ENCODE measurements around the gene DKC1.
A peak's percentile ranks its signal among the peaks of the same experiment; 100 is the strongest.

The DKC1 gene

DNA sequence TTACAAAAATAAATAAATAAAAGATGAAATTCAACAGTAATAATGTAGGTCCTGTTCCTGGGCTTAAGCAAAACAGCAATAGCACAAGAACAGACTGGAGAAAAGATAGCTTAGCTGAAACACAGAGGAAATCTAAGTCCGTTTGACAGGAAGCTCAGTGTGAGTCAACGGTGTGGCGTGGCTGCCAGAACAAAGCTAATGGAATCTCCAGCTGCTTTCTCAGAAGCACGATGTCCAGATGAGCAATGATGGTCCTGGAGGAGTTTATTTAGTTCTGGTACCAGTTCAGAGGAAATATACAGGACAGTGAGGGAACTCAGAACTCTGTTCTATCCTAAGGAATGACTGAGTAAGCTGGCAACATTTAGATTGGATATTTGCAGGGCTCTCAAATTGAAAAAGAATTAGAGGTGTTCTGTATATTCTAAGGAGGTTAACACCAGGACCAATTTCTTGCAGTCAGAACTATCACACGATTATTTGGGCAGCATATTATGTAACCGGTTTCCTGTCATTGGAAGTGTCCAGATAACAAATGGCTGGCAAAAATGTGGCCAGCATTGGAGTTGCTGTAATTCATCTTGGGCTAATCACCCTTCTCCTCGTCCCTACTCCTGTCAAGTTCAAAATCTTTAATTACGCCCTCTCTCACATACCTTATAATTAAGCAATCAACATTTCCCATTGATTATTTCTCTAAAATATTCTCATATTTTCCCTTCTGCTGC, 24.5 kb upstream of the DKC1 start:
- DNase-seq: no peak

DNA sequence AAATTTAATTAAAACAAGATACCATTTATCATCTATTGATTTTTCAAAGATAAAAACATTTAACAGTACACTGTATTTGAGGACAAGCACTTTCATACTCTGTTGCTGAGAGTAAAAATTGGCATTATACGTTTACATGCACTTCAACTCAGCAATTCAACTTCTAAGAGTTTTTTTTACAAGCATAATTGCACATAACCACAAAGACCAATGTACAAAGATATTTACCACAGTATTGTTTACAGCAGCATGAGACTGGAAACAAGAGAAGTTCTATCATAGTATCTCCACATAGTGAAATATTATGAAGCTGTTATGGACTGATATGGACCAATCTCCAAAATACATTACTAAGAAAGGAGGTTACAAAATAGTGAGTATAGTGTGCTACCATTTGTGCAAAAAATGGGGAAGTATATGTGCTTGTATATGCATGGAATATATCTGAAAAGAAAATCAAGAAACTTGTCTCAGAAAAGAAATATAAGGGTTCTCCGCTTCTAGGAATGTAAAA, 22.7 kb upstream of the DKC1 start:
- no peak for DNase-seq

DNA sequence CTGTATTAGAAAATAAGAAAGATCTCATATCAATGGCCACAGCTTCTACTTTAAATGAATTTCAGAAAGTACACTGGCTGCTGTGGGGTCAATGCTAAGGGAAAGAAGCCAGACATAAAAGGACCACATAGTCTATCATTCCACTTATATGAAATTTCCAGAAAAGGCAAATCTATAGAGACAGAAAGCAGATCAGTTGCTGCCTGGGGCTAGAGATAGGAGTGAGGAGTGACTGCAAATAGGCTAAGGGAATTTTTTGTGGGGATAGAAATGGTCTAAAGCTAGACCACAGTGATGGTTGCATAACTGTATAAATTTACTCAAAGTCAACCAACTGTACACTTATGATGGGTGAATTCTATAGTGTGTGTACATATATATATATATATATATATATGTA, 20.1 kb upstream of the DKC1 start:
- no peak for DNase-seq

DNA sequence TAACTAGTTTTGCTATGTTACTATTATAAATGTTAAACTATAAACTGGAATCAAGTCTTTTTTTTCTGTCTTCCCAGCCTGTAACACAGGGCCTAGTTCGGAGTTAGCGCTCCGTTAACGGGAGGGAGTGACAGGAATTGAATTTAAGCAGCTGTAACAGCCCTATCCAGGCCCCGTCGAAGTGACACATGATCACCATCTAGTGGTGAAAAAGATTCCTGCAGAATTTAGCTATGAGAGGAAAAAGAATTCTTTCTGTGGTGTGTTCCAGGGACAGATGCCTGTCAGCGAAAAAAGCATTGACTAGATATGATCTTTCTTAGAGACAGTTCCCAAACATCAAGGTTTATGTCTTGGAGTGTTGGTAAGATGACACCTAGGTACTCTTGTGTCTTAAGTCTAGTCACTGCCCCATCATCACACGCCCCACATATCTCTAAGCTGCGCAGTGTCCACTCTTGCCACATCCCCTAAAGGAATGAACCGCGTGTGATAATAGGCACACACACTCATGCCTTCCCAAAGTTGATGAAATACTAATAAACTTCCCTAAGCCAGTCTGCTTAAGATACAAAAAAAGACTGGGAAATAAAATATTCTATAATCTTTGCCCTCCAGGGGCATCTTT, 13.8 kb upstream of the DKC1 start:
- DNase-seq: peak; percentile 6

DNA sequence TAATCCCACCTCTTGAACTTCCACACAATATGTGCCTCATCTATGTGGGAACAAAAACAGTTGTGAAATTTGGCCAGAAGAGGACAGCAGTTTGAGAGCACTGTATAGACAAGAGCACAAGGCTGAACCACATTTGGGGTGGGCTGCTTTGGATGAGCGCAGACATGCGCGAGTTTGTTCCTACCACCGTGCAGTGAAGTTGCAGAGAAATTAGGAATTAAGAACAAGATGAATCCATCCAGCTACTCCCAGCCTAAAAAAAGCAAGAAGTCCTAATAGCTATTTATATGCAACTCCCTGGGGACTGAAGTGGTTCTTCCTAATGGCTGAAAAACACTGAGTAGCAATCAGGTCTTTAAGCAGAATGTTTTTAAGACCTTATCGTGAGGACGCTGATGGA, 12.8 kb upstream of the DKC1 start:
- no peak for DNase-seq

DNA sequence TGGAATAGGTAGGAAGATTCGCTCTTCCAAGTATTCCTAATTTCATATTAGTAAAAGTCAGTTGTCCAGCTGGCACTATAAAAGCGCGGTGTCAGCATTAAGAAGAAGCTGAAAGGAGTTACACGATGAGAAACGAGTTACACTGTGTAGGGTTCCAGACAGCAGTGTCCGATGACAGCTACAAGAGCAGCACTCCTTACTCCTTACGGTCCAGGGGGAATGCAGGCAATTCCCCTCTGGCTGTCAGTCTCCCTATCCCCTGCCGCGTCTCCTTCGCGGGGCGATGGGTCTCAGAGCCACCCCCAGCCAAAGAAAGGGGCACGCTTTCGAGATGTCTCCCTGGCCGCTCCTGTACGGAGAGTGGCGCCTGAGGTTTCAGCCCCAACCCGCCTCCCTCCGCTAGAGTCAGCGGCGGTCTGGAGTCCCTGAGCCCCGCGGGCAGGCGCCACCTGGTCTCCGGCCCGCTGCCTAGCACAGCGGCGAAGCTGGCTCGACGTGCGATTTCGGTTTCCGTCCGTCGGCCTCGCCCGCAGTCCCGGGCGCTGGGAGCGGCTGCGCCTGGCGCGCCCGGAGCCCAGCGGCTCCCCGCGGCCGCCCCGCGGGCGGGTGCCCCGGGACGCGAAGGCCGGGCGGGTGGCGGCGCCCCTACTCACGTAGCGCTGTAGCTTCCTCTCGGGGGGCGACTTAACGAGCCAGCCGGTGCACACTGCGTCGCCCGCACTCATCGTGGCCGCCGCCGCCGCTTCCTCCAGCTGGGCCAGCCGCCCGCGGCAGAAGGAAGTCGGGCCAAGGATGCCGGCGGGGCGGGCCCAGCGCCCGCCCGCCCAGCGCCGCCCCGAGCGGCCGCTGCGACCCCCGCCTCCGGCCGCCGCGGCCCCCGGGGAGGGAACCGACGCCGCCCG, 12.1 kb upstream of the DKC1 start, which contains the start of gene GAB3:
TSS of gene GAB3 (minus strand) at position 777 of the 902 bp plus-strand sequence. CDS start at position 725, 52 bp downstream.
- peak; percentile 17 for DNase-seq

DNA sequence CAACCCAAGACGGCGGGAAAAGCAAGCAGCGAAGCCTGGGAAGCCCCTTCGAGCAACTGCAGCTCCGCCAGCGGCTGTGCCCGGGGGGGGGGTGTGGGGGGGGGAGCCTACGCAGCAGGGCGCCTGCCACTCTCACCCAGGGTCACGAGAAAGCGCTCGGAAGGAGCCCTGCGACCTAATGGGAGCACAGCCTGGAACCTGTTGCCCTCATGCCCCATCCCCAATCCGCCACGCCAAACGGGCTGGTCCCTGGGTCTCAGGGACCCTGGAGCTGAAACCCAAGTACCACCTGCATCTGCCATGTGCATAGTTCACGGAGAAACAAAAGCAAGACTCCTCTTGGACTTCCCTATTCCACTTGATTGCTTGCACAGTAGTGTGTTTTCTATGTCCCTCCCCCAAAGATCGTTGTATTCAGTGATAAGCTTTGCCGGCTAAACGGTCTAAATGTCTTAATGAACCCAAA, 11.4 kb upstream of the DKC1 start:
- no peak for DNase-seq

DNA sequence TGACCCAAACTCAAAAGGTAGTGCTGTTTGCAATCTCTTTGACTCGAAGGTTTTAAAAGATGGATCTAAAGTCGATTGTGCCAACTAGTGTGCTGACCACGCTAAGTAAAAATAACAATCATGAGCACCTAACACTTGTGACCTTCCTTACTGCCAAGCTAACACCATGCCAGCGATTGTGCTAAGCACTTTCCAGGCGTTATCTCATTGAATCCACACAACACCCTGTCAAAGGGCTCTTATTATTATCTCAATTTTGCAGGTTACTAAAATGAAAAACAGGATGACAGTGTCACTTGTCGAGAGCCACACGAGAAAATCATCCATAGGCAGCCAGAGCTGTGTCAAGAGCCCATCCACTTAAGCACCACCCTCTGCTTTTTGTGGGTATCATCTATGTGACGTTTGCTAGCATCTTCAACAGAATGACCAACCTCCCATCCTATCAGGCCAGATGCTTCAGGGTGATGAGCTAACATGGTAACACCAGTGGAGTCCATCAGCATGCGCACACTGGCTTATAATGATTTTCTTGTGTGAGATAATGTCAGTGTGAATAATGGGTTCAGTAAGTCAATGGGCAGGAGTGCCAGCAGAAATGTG, 10.9 kb upstream of the DKC1 start:
- no peak for DNase-seq

DNA sequence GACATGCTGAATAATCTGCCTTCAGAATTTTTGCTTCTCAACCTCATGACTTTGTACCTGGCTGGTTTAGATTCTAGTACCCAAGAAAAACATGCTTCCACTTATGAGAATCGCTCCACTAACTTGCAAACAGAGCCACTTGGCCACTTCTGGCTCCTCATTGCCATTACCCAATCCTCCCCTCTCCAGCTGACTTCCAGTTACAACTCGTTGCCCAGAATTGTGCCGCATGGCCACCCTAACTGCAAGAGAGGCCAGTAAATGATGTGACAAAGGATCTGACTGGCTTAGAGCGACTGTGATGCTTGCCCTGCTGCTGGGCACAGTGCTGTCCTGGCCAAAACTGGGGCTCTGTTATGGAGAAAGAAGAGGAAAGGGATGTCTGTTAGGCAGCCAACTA, 4.0 kb upstream of the DKC1 start:
- DNase-seq: no peak

DNA sequence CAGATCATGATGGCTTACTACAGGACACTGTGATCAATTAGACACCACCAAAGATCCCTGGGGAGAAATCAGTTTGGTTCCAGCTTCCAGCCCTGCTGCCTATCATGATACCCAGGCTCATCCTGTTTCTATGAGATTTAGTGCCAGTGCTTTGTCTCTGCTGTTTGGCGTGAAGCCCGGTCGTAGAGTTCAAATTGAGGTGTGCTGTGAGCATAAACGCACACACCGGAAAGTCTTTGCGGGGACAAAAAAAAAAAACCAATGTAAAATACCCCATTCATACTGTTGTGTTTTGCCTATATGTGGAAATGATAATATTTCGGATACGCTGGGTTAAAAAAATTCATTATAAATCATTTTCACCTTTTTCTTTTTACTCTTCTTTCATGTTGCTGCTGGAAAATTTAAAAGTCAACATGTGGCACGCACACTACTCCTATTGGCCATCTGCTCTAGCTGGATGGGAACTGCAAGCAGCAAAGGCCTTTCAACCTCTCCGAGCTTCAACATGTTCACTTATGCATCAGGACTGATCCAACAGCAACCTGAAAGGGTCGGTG, 607 bp upstream of the DKC1 start:
- no peak for DNase-seq

DNA sequence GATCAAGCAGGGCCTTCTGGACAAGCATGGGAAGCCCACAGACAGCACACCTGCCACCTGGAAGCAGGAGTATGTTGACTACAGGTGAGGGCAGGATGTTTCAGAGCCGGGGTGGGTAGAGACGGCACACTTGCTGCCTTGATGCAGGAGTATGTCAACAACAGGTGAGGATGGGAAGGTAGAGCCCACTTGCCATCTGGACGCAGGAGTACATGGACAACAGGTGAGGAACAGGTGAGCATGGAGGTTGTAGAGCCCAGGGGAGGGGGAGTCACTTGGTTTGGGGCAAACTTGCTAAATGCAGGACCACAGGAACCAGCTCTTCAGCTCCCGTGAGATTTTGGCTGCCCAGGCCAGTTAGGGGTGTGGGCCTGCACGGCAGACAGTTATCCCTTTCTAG, 12.0 kb downstream of the DKC1 start:
- no peak for DNase-seq

DNA sequence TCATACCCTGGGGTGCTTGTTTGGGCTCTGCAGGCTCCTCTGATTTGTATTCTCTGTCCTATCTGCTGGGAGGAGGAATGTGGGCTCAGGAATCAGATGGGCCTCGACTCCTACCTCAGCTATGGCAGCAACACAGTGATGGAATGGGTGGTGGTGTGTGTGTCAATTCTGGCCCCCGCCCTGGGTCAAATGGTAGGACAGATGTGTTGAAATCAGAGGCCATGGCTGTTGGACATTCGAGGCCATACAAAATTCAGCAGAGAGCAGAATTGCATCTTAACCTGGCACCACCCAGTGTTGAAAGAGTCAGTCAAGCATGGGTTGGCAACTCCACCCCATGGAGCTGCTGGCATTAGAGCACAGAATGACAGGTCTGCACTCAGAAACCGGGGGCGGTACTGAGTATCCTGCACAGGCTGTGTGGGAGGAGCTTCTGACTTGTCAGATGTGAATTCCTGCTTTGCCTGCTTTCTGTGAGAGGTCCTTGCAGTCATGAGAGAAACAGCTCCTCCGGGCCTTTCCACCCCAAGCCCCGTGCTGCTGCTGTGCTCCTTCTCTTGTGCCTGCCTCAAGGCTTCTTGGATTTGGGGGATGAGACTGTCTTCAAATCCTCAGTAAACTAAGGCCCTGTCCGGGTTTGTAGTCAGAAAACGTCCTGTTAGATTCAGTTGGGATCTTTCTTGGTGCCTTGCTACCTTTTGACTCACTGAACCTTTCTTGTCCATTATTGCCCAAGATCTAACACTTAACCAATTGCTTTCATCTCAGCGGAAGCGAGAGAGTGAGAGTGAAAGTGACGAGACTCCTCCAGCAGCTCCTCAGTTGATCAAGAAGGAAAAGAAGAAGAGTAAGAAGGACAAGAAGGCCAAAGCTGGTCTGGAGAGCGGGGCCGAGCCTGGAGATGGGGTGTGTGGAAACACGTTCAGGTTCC, 13.0 kb downstream of the DKC1 start:
- no peak for DNase-seq

DNA sequence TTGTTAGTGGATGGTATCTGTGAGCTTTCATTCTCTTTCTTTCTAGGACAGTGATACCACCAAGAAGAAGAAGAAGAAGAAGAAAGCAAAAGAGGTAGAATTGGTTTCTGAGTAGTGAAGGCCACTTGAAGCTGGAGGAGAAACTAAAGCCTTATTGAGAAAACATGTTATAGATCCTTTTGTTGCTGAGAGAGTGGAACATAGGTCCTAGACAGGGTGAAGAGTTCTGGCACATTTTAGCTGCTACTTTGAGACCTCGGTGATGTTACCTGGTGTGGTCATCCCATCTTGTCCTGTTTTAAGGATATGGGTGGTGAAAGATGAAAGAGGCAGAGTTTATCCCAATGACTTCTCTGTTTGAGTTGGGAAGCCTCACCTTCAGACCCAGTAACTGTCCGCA, 14.1 kb downstream of the DKC1 start:
- no peak for DNase-seq

DNA sequence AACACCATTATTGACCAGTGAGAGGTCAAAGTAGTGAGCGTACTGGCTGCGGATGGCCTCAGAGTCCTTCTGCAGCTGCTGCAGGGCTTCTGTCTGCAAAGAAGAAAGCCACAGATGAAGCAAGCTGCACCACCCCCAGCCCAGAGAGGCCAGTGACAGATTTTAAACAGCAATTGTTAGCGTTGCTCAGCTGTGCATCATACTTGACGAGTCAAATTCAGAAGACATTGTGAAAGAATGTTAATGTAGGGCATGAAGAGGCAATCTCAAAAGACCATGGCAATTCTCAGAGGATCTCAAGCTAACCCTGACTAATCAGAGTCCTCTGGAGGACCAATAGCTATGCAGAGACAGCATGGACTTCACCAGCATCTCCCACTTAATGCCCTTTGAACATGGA, 16.6 kb downstream of the DKC1 start:
- DNase-seq: no peak

DNA sequence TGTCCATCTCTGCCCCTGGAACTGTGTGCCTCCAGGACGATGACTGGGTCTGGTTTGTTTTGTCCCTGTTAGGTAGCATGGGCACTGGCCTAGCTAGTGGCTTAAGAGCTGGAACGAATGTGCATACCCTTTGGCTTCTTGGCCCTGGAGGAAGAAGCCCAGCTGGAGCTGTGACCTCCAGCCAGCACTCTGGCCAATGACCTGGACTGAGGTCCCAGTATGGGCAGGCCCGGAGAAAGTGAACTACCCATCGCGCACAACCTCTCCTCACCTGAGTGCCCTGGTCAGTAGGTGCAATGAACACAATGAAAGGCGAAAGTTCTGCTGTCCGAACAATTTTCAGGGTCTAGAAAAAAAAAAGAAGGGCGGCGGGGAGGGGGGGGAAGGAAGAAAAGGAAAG, 18.3 kb downstream of the DKC1 start:
- DNase-seq: no peak

DNA sequence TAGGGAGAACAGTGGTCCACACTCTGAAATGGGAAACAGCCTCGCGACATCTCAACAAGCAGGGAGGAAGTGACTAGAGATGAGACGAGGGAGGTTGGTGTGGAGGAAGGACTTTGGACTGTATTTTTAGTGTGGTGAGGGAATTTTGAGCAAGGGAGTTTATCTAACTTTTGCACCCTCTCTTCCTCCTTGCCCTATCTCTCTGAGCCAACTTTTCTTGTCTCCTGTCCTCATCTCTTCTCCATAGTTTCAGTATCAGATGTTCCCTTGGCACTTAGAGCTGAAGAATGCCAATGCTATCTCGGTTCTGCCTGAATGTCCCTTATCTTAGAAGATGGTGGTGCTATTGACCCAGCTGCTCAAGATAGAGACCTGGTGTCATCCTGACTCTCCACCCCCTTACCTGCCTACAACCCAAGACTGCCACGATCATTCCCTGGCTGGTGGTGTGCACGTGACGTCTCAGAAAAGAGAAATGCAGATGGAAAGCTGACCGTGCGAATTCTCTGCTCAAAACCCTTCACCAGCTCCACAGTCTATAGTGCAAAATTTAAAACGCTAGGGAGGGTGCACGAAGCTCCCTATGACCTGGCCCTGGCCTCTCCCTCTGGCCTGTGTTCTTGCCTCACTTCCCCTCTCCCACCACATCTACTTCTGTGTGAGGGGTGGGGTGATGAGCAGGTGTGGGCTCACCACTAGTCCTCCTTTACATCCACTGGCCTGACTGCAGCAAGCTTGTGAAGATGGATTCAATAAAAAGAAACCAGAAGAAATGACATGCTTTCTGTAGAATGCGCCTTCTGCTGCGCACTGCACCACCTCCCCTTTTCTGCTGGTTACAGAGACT, 21.7 kb downstream of the DKC1 start:
- DNase-seq: no peak

DNA sequence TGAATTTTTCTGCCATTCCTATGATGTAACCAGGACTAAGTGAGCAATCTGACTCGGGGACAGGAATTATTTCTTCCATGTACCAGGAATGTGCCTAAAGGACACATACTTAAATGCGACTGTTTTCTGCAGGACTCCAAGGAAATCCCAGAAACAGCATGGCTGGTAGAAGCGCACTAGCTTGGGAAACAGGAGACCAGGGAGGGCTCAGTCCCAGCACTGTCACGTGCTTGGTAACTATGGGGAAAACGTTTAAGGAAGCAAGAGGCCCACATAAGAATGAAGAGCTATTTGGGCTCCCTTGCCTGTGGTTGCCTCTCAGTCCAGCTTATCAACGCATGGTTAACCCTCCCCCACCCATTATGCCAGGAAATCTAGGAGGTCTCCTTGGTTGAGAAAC, 23.1 kb downstream of the DKC1 start:
- DNase-seq: no peak

DNA sequence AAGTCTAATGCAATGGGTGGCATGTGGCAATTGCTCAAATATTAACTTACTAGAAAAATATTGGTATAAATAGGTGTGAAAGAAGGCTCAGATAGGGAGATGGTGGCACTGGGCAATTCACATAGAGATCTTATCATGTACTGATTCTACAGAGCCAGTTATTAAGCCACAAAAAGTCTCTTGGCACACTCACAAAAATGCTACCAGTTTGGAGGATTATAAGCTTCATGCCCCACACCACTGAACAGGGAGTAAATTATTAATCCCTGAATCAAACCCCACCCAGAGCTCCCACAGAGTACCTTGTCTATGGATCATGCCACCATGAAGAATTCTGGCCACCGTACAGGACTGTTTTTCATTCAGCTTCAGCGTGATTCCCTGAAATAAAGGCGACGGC, 28.8 kb downstream of the DKC1 start:
- DNase-seq: no peak

DNA sequence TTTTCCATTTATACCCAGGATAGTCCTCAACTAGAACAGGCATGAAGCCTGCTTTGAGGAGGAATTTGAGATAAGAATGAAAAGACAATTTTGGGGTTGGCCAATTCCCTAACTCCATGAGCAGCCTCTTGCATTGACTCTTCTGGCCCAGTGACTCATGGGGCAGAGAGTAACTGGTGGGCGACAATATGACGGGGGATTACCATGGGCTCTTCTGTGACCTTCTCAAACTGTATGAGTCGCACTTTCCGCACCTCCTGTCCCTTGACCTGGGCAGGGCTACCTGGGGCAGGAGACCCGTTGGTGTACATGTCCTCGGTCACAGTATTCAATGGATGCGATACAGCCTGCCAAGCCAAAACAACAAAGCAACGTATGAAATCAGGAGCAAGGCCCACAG, 29.3 kb downstream of the DKC1 start:
- no peak for DNase-seq

DNA sequence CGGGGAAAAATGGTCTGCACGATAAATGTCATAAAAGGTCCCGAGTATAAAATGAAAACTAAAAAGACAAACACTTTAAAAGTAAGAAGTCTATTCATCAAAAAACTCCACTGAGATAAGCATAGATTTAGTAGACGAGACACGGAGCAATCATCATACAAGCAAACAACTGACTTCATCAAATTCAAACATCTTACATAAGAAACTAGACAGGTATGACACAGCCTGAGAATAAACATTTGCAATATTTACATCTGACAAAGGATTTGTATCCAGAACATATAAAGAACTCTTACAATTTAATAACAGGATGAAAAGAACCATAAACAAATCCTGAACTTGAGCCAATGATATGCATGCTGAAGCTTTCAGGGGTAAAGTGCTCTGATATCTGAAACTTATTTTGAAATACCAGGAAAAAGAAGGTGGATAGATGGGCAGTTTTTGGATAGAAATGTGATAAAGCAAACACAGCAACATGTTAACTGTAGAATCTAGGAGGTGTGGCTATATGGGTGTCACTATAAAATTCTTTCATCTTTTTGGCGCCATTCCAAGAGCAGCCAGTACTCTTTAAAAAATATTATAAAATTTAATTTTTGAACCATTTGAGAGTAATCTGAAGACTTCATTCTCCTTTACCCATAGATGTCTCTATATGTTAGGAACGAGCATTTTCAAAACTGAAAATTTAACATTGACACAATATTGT, 30.6 kb downstream of the DKC1 start:
- no peak for DNase-seq

Measured in effector CD8-positive, alpha-beta T cell (primary cell).